ENCODE measurements around the gene TNNT2. TPM values are rescaled to one million over a fixed set of nuclear protein-coding genes. Genes with fewer than 3 reads are reported as not detected.

TNNT2 gene
- total and polyA plus RNA-seq, 2 of the 13 experiments (the other 11 are each of a cell fraction or from before 2014, with no cell fraction given), result 0.20 to 0.63 TPM

GRCh38 chr1:201405484-201405831 lies 28.0 kb upstream of the TNNT2 start (continued):
- TF ChIP-seq RXRB (CRISPR knock-in tag; IDR thresholded peaks at IDR 0.05; ENCODE audit: borderline replicate concordance) (peak; percentile 71), CEBPG (CRISPR knock-in tag; IDR thresholded peaks at IDR 0.05) (peak; percentile 11; the same call in 1 of the 2 replicates), ZNF512 (CRISPR knock-in tag; IDR thresholded peaks at IDR 0.05) (no peak), JUND (CRISPR knock-in tag; IDR thresholded peaks at IDR 0.05) (peak; percentile 98), AGO2 (optimal IDR thresholded peaks at IDR 0.05; ENCODE audit: low read depth, low read length) (peak; percentile 13), PLRG1 (conservative IDR thresholded peaks at IDR 0.05) (no peak), CREM (IDR thresholded peaks at IDR 0.05) (peak; percentile 24; the same call in 1 of the 2 replicates), CREM (CRISPR knock-in tag; IDR thresholded peaks at IDR 0.05) (no peak), SOX13 (IDR thresholded peaks at IDR 0.05) (no peak), SOX13 (CRISPR knock-in tag; conservative IDR thresholded peaks at IDR 0.05 in 1 of 2, IDR thresholded peaks at IDR 0.05 in 1 of 2) (peak in 1 of 2 experiments; percentile 43; a peak in 2 of 4 replicates), ZNF124 (CRISPR knock-in tag; IDR thresholded peaks at IDR 0.05) (no peak), MTA1 (CRISPR knock-in tag; IDR thresholded peaks at IDR 0.05; ENCODE audit: borderline replicate concordance) (peak; percentile 51; the same call in 1 of the 2 replicates), CHD4 (IDR thresholded peaks at IDR 0.05; ENCODE audit: borderline replicate concordance, low read length) (no peak), GATAD2A (CRISPR knock-in tag; IDR thresholded peaks at IDR 0.05) (peak; percentile 64), ZFP41 (CRISPR knock-in tag; IDR thresholded peaks at IDR 0.05; ENCODE audit: borderline replicate concordance) (no peak), ZFP62 (CRISPR knock-in tag; IDR thresholded peaks at IDR 0.05) (no peak), PITX1 (CRISPR knock-in tag; IDR thresholded peaks at IDR 0.05) (no peak), SMC3 (IDR thresholded peaks at IDR 0.05; ENCODE audit: low read length) (no peak), HMGXB4 (CRISPR knock-in tag; IDR thresholded peaks at IDR 0.05; ENCODE audit: borderline replicate concordance in 1 of 2, low read depth in 1 of 2) (0 out of 4 replicates have a peak, but pooled peaks of 1 of the 2 experiments have one; percentile 23), SNAPC5 (CRISPR knock-in tag; IDR thresholded peaks at IDR 0.05; ENCODE audit: borderline replicate concordance) (no peak), SAP130 (CRISPR knock-in tag; IDR thresholded peaks at IDR 0.05; ENCODE audit: low read depth) (peak; percentile 83), SRF (IDR thresholded peaks at IDR 0.05; ENCODE audit: low read depth, low read length) (no peak)
- TF ChIP-seq, protein P1, sequence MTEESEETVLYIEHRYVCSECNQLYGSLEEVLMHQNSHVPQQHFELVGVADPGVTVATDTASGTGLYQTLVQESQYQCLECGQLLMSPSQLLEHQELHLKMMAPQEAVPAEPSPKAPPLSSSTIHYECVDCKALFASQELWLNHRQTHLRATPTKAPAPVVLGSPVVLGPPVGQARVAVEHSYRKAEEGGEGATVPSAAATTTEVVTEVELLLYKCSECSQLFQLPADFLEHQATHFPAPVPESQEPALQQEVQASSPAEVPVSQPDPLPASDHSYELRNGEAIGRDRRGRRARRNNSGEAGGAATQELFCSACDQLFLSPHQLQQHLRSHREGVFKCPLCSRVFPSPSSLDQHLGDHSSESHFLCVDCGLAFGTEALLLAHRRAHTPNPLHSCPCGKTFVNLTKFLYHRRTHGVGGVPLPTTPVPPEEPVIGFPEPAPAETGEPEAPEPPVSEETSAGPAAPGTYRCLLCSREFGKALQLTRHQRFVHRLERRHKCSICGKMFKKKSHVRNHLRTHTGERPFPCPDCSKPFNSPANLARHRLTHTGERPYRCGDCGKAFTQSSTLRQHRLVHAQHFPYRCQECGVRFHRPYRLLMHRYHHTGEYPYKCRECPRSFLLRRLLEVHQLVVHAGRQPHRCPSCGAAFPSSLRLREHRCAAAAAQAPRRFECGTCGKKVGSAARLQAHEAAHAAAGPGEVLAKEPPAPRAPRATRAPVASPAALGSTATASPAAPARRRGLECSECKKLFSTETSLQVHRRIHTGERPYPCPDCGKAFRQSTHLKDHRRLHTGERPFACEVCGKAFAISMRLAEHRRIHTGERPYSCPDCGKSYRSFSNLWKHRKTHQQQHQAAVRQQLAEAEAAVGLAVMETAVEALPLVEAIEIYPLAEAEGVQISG (CRISPR knock-in tag; IDR thresholded peaks at IDR 0.05), result peak; percentile 55; the same call in 1 of the 2 replicates
